GM12874 (cell line): ENCODE measurements around the gene MARCHF9.

ENCODE experiments used
- CTCF ChIP-seq: IDR thresholded peaks from 2 replicates; pipeline ENCODE4 v1.5.1; 2011; ENCODE audit warnings: low read depth, mild to moderate bottlenecking, control low read depth, low read length, moderate library complexity; ENCODE audit not compliant: insufficient read depth

The MARCHF9 gene

DNA sequence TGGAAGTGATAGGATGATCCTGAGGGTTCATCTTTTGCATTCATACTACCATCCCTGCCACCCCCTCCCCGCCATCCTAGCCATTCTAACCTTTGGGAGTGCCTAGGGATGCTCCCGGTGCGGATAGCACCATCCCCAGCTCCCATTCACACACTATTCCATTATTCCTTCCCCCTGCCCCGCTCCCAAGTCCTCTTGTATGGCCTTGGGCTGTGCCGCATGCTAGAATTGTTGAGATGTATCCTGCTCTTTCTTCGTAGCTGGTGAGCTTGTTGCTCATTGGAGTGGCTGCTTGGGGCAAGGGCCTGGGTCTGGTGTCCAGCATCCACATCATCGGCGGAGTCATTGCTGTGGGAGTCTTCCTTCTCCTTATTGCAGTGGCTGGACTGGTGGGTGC is 9.4 kb upstream of the MARCHF9 start:
- no peak for TF ChIP-seq CTCF

GRCh38 chr12:57746025-57746424 is 8.9 kb upstream of the MARCHF9 start:
- no peak for TF ChIP-seq CTCF

- no peak for TF ChIP-seq CTCF
Measured at GRCh38 chr12:57749061-57749460, 5.8 kb upstream of the MARCHF9 start.

DNA sequence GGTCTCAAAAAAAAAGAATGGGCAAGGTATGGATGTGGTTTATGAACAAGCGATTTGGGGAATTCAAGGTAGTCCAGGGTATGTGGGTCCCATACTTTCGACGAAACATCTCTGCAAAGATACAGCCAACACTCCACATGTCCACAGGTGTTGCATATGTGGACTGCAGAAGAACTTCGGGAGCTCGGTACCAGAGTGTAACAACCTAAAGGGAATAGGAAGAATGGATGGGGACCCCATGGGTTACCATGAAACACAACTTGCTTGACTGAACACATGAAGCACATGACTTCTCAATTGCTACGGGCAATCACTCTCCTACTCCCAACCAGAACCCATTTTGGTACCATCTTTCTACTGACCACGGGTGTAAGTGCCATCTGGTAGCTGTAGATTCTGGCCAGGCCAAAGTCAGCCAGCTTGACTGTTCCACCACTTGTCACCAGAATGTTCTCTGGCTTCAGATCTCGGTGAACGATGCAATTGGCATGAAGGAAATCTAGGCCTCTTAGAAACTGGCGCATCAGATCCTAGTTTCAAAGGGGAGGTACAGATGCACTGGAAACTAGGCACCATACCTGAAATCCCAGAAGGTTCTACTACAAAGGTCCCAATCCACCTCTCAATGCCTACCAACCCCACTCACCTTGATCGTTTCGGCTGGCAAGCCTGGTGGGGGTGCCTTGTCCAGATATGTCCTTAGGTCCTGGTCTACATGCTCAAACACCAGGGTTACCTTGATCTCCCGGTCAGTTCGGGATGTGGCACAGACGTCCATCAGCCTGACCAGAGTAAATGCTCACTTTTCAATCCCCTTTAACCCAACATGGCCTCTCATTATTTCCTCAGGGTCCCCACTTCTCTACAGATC is 4.1 kb upstream of the MARCHF9 start:
- TF ChIP-seq CTCF: no peak

GRCh38 chr12:57751432-57751787 is 3.5 kb upstream of the MARCHF9 start:
- TF ChIP-seq CTCF: no peak

GRCh38 chr12:57751788-57752667 is 2.9 kb upstream of the MARCHF9 start, which contains the start of gene CDK4:
TSS of gene CDK4 (minus strand) at chr12:57752310. CDS start at chr12:57751717, 593 bp downstream.
- no peak for TF ChIP-seq CTCF

GRCh38 chr12:57752668-57753000 is 2.3 kb upstream of the MARCHF9 start:
- no peak for TF ChIP-seq CTCF
